ENCODE measurements around the gene GTPBP6. TPM values are rescaled to one million over a fixed set of nuclear protein-coding genes. Genes with fewer than 3 reads are reported as not detected.
"Not testable (repeated sequence)": the region's sequence is repeated elsewhere in the genome, so short reads cannot be mapped to it uniquely, and the experiment has no call there.

GTPBP6 gene
- total RNA-seq, 4 donors from 2014 or later, result 26.2 to 65.3 (median 35.7) TPM

DNA sequence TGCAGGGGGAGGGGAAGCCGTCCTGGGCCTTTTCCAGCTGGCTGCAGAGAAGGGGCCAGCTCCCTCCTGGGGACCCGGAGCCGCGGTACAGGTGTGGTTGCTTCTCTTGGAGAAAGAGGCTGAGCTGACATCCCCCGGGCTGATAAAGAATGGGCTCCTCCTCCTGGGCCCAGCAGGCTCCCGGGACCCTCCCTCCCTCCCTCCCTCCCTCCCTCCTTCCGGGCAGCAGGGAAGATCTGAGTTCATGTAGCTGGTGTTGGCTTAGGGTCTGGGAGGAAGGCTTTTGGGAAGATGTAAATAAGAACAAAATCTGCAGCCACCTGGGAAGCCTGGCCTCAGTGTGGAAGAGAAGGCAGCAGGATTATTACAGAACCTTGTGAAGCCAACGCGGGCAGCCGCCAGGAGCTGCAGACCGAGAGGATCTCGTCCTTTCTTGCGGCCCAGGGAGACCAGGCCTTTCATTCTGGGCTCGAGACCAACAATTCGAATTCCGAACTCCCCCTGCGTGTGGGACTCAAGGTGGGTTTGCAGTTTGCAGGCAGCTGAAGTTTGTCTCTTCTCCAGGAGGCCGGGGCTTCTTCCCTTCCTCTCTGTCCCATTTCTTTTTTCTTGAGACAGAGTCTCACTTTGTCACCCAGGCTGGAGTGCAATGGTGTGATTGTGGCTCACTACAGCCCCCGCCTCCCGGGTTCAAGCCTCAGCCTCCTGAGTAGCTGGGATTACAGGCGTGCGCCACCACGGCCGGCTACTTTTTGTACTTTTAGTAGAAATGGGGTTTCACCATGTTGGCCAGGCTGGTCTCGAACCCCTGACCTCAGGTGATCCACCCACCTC is 37.2 kb downstream of the GTPBP6 start, which contains the start of gene PLCXD1:
TSS of gene PLCXD1 (plus strand) at position 216 of the 834 bp plus-strand sequence. CDS start 2,807 bp downstream, outside the sequence.
- H3K4me1 ChIP-seq, result peaks cover 0 to 2% of the 10 kb centered on the region in 2 donors
- peaks cover 0 to 5% of the 10 kb centered on the region in 2 donors for H3K27me3 ChIP-seq
- H3K4me3 ChIP-seq, result peak within 1 kb of the TSS; percentile 4 to 28
- TF ChIP-seq, protein P1, sequence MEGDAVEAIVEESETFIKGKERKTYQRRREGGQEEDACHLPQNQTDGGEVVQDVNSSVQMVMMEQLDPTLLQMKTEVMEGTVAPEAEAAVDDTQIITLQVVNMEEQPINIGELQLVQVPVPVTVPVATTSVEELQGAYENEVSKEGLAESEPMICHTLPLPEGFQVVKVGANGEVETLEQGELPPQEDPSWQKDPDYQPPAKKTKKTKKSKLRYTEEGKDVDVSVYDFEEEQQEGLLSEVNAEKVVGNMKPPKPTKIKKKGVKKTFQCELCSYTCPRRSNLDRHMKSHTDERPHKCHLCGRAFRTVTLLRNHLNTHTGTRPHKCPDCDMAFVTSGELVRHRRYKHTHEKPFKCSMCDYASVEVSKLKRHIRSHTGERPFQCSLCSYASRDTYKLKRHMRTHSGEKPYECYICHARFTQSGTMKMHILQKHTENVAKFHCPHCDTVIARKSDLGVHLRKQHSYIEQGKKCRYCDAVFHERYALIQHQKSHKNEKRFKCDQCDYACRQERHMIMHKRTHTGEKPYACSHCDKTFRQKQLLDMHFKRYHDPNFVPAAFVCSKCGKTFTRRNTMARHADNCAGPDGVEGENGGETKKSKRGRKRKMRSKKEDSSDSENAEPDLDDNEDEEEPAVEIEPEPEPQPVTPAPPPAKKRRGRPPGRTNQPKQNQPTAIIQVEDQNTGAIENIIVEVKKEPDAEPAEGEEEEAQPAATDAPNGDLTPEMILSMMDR (IDR thresholded peaks at IDR 0.05), result no peak
- no peak for TF ChIP-seq POLR2A (IDR thresholded peaks at IDR 0.05)
- H3K27ac ChIP-seq, result peak within 1 kb of the TSS in 1 of 2 donors; percentile 45
- intact Hi-C loops (cut with DNase I; ENCODE audit: low total_unique reads), result loop anchor here (10.0 kb wide), 1 partner anchor 103 kb away; the partner anchor contains the start of gene PPP2R3B
- H3K36me3 ChIP-seq, result no peaks in the 10 kb centered on the region
- DNase-seq, result peak in 1 of 2 donors; percentile 25
- H3K9me3 ChIP-seq, result no peaks in the 10 kb centered on the region

DNA sequence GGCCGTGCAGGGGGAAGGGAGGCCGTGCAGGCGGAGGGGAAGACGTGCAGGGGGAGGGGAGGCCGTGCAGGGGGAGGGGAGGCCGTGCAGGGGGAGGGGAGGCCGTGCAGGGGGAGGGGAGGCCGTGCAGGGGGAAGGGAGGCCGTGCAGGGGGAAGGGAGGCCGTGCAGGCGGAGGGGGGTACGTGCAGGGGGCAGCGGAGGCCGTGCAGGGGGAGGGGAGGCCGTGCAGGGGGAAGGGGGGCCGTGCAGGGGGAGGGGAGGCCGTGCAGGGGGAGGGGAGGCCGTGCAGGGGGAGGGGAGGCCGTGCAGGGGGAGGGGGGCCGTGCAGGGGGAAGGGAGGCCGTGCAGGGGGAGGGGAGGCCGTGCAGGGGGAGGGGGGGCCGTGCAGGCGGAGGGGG is 37.9 kb downstream of the GTPBP6 start:
- peaks cover 0 to 12% of the 10 kb centered on the region in 2 donors for H3K27me3 ChIP-seq
- H3K36me3 ChIP-seq, H3K9me3 ChIP-seq, DNase-seq, H3K27ac ChIP-seq, H3K4me1 ChIP-seq: not testable (repeated sequence)
- H3K4me3 ChIP-seq, result peak overlapping the region in 1 of 2 donors; percentile 28
- intact Hi-C loops (cut with DNase I; ENCODE audit: low total_unique reads), result loop anchor here (10.0 kb wide), 1 partner anchor 104 kb away; the partner anchor contains the start of gene PPP2R3B

DNA sequence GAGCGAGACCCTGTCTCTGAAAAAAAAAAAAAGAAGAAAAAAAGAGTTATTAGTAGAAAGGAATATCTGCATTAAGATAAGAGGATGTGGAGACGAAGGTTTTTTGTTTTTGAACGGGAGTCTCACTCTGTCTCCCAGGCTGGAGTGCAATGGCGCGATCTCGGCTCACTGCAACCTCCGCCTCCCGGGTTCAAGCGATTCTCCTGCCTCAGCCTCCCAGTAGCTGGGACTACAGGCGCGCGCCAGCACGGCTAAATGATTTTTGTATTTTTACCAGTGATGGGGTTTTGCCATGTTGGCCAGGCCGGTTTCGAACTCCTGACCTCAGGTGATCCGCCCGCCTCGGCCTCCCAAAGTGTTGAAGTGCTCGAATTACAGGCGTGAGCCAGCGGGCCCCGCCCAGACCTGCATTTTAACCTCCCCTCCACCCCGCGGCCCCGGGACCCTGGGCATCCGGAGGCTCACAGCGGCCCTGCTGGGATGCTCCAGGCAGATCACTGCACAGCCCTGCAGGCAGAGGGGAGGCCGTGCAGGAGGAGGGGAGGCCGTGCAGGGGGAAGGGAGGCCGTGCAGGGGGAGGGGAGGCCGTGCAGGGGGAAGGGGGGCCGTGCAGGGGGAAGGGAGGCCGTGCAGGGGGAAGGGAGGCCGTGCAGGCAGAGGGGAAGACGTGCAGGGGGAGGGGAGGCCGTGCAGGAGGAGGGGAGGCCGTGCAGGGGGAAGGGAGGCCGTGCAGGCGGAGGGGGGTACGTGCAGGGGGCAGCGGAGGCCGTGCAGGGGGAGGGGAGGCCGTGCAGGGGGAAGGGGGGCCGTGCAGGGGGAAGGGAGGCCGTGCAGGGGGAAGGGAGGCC is 38.6 kb downstream of the GTPBP6 start:
- not testable (repeated sequence) for DNase-seq, H3K36me3 ChIP-seq, H3K9me3 ChIP-seq, H3K4me1 ChIP-seq, H3K4me3 ChIP-seq, H3K27ac ChIP-seq
- intact Hi-C loops (cut with DNase I; ENCODE audit: low total_unique reads), result loop anchor here (10.0 kb wide), 1 partner anchor 105 kb away; the partner anchor contains the start of gene PPP2R3B
- H3K27me3 ChIP-seq, result peaks cover 0 to 13% of the 10 kb centered on the region in 2 donors

DNA sequence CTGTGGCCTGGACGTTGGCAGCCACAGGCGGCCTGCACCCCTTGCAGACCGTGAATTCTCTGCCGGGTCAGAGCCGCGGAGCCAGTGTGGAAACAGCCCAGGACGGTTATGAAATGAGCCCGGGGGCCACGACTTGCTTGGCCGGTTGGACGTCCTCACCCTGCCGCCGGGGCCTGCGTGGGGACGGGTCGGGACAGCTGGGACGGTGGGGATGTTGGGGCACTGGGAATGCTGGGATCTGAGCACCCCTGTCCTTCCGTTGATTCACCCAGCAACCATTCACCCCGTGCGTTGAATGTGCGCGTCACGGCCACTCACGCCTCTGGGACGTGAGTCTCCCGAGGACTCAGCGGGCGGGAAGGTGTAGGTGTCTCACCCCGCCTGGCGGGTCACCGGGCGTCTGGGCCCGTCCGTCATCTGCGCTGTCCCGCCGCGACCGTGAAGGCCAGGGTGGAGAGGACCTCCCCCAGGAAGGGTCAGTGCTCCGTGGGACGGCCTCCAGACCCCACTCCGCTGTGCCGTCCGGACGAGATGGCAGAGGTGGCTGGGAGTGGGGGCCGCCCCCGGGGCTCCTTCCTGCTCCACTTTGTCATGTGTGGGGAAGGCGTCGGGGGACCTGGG is 41.9 kb downstream of the GTPBP6 start:
- no peak for DNase-seq
- Histone ChIP-seq H3K27ac (no peak overlapping the region), H3K36me3 (no peaks in the 10 kb centered on the region), H3K9me3 (no peaks in the 10 kb centered on the region), H3K27me3 (peaks cover 0 to 13% of the 10 kb centered on the region in 2 donors), H3K4me3 (peak overlapping the region; percentile 22 to 23), H3K4me1 (peaks cover 4 to 10% of the 10 kb centered on the region in 2 donors)
- TF ChIP-seq, protein P1 (IDR thresholded peaks at IDR 0.05), result no peak
- TF ChIP-seq POLR2A (IDR thresholded peaks at IDR 0.05), result no peak
- intact Hi-C loops (cut with DNase I; ENCODE audit: low total_unique reads), result no loop called here

DNA sequence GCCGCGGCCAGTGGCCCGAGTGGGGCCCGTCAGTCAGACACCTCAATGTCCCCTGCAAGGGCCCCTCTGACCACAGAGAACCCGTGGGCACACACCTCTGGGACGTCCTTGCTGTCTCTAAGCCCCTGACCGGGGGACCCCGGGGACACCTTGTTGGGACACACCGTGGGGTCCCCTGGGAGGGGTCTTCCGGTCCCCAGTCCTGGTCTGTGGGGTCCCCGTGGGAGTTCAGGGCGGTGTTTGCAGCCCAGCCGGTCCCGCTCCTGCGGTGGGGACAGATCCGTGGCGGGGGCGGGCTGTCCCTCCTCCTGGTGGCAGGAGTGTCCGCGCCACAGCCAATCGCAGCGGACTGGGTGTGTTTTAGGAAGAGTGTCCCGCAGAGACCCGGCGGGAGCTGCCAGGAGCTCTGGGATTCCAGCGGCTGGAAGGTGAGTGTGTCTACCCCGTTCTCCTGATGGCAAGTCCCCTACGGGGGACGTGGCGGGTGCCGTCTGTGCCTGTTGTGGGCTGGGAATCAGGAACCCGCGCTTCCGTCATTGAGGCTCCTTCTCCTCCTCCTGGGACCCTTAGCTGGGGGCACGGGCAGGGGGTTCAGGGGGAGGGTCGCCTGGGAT is 42.5 kb downstream of the GTPBP6 start:
- Histone ChIP-seq H3K27me3 (peaks cover 0 to 13% of the 10 kb centered on the region in 2 donors), H3K36me3 (no peaks in the 10 kb centered on the region), H3K4me1 (peaks cover 4 to 10% of the 10 kb centered on the region in 2 donors), H3K4me3 (peak overlapping the region; percentile 22 to 23), H3K27ac (no peak overlapping the region), H3K9me3 (no peaks in the 10 kb centered on the region)
- peak in 1 of 2 donors; percentile 34 for DNase-seq
- no peak for TF ChIP-seq POLR2A (IDR thresholded peaks at IDR 0.05)
- TF ChIP-seq, protein P1 (IDR thresholded peaks at IDR 0.05), result no peak
- intact Hi-C loops (cut with DNase I; ENCODE audit: low total_unique reads), result no loop called here

All from uterus (tissue), 4 donors.